T-helper 17 cell (primary cell): Measurements from ENCODE around the gene CCM2. TPM values are rescaled to one million over a fixed set of nuclear protein-coding genes. Genes with fewer than 3 reads are reported as not detected.
"Not testable (repeated sequence)": the region's sequence is repeated elsewhere in the genome, so short reads cannot be mapped to it uniquely, and the experiment has no call there.

Experiments used
- ATAC-seq: fragments of 150-1000 bp; cut with Tn5 transposase; 2 replicates; pipeline ENCODE4 v1.10.0; 2021; ENCODE audit warnings: mild to moderate bottlenecking, moderate library complexity
- DNase-seq, 3 donors: peaks; one replicate each; pipeline versions ENCODE4 v3.0.0 to v3.0.0-alpha.2; 2020 to 2021
- H3K9me3 ChIP-seq: one replicate; pipeline ENCODE4 v1.7.0; 2013; ENCODE audit warnings: low read length, mild to moderate bottlenecking; ENCODE audit not compliant: control insufficient read depth, poor library complexity, severe bottlenecking
- H3K27ac Mint-ChIP-seq: one replicate; pipeline ENCODE4 v1.8.0; 2022; ENCODE audit warnings: mild to moderate bottlenecking, moderate library complexity, mixed read lengths
- H3K27me3 Mint-ChIP-seq: one replicate; pipeline ENCODE4 v1.8.0; 2022; ENCODE audit warnings: mixed read lengths
- H3K36me3 Mint-ChIP-seq: one replicate; pipeline ENCODE4 v1.8.0; 2022; ENCODE audit warnings: low read depth, mixed read lengths
- H3K4me1 Mint-ChIP-seq: one replicate; pipeline ENCODE4 v1.8.0; 2022; ENCODE audit warnings: mild to moderate bottlenecking, mixed read lengths
- H3K4me3 Mint-ChIP-seq: one replicate; pipeline ENCODE4 v1.8.0; 2022; ENCODE audit warnings: mild to moderate bottlenecking, moderate library complexity, mixed read lengths
- total RNA-seq, 4 donors: library from RNA in 2 of 4; stranded (reverse) in 2 of 4; gene quantifications; one replicate each; pipeline ENCODE4 v1.2.3 and lab custom pipeline; 2022 to 2026

The CCM2 gene
- total RNA-seq, 2 donors from 2014 or later, result 77.4 to 83.0 TPM

DNA sequence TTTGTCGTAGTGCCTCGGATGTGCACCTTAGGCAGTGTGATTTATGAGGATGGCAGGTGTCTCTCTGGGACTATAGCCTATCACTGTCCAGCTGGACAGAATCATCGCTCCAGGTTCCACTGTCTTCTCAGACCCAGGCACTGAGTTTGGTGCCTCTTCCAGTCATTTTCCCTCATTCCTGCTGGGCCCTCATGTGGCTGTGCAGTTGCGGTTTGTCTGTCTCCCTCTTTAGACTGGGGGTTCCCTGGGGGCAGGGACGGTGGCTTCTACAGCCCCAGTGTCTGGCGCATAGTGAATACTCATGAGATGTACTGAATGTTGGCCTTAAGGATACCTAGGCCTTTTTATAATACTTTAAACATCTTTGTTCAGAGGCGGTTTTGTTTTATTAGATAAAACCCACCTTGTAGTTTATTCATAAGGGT lies 28.9 kb downstream of the CCM2 start:
- no peaks in the 10 kb centered on the region for H3K9me3 ChIP-seq
- peaks cover 55% of the 10 kb centered on the region for H3K4me1 Mint-ChIP-seq
- H3K27ac Mint-ChIP-seq, result peak overlapping the region; percentile 95
- H3K36me3 Mint-ChIP-seq, result peaks cover 3% of the 10 kb centered on the region
- DNase-seq (no peak), ATAC-seq (no peak)
- peak overlapping the region; percentile 94 for H3K4me3 Mint-ChIP-seq
- no peaks in the 10 kb centered on the region for H3K27me3 Mint-ChIP-seq

DNA sequence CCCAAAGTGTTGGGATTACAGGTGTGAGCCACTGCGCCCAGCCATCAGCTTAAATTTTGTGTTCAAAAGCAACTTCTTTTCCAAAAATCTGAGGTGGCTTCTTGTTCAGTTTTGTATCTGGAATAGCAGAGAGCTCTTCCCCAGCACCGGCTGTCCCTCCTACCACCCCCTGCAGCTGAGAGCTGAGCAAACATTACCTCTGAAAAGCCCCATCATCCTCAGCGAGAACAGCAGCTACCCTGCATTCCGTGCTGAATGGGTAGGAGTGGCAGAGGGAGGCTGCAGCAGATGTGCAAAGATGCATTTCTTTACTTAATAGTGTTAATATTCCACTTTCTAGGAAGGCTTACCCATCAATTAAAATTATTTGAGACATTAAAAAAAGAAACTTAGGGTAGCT lies 31.8 kb downstream of the CCM2 start:
- Mint-ChIP-seq H3K4me3 (peak overlapping the region; percentile 75), H3K27me3 (no peaks in the 10 kb centered on the region), H3K4me1 (peaks cover 55% of the 10 kb centered on the region), H3K27ac (peak overlapping the region; percentile 86), H3K36me3 (peaks cover 8% of the 10 kb centered on the region)
- DNase-seq (no peak), ATAC-seq (no peak)
- H3K9me3 ChIP-seq, result no peaks in the 10 kb centered on the region

DNA sequence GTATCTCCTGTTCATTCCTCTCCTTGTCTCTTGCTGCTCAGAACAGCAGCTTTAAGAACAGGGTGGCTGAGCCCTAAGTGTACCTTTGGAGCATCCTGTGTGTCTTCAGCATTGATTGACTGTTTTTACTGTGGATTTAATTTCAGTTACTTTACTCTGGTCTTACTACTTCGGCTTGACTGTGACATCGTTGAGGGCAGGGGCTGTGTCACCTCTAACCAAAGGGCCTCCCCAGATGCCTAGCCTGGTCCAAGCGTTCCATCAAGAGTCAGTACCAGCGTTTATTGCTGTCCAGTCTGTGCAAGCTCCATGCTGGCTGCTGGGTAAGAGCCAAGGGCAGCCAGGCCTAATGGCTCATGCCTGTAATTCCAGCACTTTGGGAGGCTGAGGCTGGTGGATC lies 32.4 kb downstream of the CCM2 start:
- no peaks in the 10 kb centered on the region for H3K9me3 ChIP-seq
- no peak for DNase-seq
- Mint-ChIP-seq H3K27me3 (no peaks in the 10 kb centered on the region), H3K4me1 (peaks cover 53% of the 10 kb centered on the region), H3K27ac (peak overlapping the region; percentile 86), H3K36me3 (peaks cover 7% of the 10 kb centered on the region), H3K4me3 (peak overlapping the region; percentile 75)
- no peak for ATAC-seq

DNA sequence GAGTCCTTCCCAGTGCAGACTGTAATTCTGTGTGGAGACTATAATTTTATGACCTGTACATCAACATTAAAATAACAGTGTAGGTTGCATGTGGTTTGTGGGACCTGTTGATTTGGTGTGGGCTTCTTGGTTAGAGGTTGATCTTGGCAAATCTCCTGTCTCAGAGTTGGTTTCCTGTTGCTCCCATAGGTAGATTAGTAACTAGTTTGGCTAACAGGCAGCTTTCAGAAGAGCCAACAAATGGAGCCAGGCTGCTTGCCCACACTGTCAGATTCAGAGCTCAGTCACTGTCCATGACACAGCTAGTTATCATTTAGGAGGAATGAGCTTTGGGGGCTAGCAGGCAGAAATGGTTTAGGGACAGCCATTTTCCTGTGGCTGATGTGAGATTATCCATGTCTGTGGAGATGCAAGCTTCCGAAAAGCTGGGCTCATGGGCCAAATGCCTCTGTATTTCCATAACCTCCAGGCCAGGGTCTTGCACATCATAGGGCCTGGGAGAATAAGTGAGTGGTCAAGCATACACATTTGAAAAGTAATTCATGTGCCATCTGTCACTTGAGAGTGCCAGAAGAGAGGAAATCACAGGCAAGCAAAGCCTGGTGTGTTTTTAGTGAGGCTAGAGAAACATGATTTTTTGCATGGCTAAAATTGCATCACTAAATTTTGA lies 33.4 kb downstream of the CCM2 start:
- no peak for DNase-seq
- no peaks in the 10 kb centered on the region for H3K9me3 ChIP-seq
- peaks cover 5% of the 10 kb centered on the region for H3K36me3 Mint-ChIP-seq
- peak overlapping the region; percentile 86 for H3K27ac Mint-ChIP-seq
- H3K4me3 Mint-ChIP-seq, result peak overlapping the region; percentile 75
- peaks cover 57% of the 10 kb centered on the region for H3K4me1 Mint-ChIP-seq
- no peaks in the 10 kb centered on the region for H3K27me3 Mint-ChIP-seq
- ATAC-seq, result peak; percentile 46

DNA sequence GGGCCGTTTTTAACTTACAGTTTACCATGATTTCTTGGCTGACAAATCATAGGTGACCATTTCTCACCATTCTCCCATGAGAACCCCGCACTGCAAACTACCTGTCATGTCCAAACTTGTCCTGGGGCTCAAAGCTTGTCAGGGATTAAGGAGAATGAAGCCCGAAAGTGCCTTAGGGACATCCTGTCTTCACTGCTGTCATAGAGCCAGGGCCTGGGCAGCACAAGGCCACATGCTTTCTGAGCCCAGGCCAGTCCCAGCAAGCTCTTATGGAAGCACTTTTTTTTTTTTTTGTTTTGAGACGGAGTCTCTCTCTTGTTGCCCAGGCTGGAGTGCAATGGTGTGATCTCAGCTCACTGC lies 33.9 kb downstream of the CCM2 start:
- DNase-seq (no peak), ATAC-seq (no peak)
- no peaks in the 10 kb centered on the region for H3K9me3 ChIP-seq
- Mint-ChIP-seq H3K27ac (no peak overlapping the region), H3K36me3 (peaks cover 5% of the 10 kb centered on the region), H3K4me3 (peak overlapping the region; percentile 75), H3K27me3 (no peaks in the 10 kb centered on the region), H3K4me1 (peaks cover 58% of the 10 kb centered on the region)

DNA sequence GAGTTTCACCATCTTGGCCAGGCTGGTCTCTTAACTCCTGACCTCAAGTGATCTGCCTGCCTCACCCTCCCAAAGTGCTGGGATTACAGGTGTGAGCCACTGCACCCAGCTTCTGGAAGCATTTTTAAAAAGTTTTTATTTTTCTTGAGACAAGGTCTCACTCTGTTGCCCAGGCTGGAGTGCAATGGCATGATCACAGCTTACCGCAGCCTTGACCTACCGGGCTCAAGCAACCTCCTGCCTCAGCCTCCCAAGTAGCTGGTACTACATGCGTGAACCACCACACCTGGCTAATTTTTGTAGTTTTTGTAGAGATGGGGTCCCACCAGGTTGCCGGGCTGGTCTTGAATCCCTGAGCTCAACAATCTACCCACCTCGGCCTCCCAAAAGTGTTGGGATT lies 34.7 kb downstream of the CCM2 start:
- peak overlapping the region; percentile 96 for H3K27ac Mint-ChIP-seq
- H3K36me3 Mint-ChIP-seq, H3K27me3 Mint-ChIP-seq, H3K9me3 ChIP-seq, ATAC-seq, DNase-seq: not testable (repeated sequence)
- peak overlapping the region; percentile 25 for H3K4me3 Mint-ChIP-seq
- H3K4me1 Mint-ChIP-seq, result peaks cover 56% of the 10 kb centered on the region

DNA sequence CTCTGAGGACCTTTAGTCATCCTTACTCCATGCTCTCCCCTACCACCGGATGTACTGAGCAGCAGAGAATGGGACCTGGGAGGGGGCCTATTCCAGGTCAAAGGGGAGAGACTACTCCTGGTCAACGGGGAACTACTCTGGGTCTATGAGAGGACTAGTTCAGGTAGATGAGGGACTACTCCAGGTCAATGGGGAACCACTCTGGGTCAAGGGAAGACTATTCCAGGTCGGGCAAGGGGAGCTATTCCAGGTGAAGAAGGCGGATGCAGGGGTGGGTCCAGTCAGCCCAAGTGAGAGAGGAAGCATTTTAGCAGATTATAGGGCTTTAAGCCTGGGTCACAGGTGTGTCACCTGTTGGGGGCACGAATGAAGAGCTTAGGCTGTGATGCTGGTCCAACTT lies 35.4 kb downstream of the CCM2 start:
- ATAC-seq (peak; percentile 5), DNase-seq (no peak)
- Mint-ChIP-seq H3K36me3 (peaks cover 8% of the 10 kb centered on the region), H3K4me3 (peak overlapping the region; percentile 95), H3K27me3 (no peaks in the 10 kb centered on the region), H3K27ac (peak overlapping the region; percentile 96), H3K4me1 (peaks cover 55% of the 10 kb centered on the region)
- H3K9me3 ChIP-seq, result no peaks in the 10 kb centered on the region

DNA sequence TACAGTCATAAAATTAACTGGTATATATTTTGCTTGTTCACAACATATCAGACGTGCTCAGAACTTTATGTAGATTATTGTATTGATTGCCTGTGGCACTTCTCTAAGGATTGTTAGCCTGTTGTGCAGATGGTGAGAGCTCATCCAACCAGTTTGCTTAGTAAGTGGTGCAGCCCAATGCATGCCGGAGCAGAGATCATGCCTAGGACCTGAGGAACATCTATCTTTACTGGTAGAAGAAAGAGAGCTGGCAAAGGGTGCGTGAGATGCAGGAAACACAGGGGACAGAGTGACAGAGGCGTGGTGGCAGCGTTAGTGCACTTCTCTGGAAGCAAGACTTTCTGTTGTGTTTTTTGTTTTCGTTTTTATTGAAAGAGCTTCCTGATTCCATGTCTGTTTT lies 35.9 kb downstream of the CCM2 start:
- no peaks in the 10 kb centered on the region for H3K9me3 ChIP-seq
- Mint-ChIP-seq H3K4me3 (peak overlapping the region; percentile 95), H3K27ac (peak overlapping the region; percentile 96), H3K36me3 (peaks cover 8% of the 10 kb centered on the region), H3K27me3 (no peaks in the 10 kb centered on the region), H3K4me1 (peaks cover 58% of the 10 kb centered on the region)
- DNase-seq, result no peak
- ATAC-seq, result peak; percentile 47

DNA sequence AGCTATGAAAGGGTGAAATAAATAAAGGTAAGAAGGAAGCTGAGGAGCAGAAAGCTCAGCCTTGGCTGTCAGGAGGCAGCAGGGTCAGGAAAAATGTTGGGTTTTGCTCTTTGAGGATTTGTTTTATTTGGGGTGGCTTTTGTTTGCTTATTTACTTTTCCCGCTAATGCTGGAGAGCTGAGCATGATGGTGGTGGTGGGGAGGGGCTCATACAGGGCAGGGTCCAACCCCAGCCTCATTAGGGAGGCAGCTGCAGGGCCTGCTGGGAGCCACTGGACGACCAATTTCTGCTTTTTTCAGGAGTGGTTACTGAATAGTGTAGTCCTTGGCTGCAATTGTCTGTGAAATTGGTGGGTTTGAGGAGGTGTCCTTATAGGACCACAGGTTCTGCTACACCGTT lies 36.3 kb downstream of the CCM2 start:
- H3K36me3 Mint-ChIP-seq, result peaks cover 8% of the 10 kb centered on the region
- ATAC-seq, result peak; percentile 12

DNA sequence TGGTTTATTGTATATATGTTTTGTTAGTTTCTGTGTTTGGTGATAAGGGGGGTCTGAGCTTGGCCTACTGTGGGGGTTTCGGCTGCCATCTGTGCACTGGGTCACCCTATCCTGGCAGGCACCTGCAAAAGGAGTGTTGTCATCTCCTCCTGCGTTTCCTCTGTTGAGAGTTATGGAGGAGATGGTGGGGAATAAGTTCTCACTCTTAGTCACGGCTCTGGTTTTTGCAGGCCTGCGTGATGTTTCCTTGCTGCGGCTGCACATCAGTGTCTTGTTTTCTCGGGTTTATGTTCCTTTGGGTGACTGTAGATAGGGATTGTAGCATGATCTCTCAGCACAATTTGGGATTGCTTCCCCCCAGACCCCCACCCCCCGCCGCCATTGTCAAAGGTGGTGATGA lies 36.8 kb downstream of the CCM2 start:
- peak; percentile 48 for ATAC-seq
- peaks cover 8% of the 10 kb centered on the region for H3K36me3 Mint-ChIP-seq

More for the DNA sequence above, 36.3 kb downstream of the CCM2 start:
- H3K4me3 Mint-ChIP-seq, result peak overlapping the region; percentile 95
- no peaks in the 10 kb centered on the region for H3K27me3 Mint-ChIP-seq
- no peak for DNase-seq
- peak overlapping the region; percentile 96 for H3K27ac Mint-ChIP-seq
- peaks cover 59% of the 10 kb centered on the region for H3K4me1 Mint-ChIP-seq
- H3K9me3 ChIP-seq, result no peaks in the 10 kb centered on the region

DNA sequence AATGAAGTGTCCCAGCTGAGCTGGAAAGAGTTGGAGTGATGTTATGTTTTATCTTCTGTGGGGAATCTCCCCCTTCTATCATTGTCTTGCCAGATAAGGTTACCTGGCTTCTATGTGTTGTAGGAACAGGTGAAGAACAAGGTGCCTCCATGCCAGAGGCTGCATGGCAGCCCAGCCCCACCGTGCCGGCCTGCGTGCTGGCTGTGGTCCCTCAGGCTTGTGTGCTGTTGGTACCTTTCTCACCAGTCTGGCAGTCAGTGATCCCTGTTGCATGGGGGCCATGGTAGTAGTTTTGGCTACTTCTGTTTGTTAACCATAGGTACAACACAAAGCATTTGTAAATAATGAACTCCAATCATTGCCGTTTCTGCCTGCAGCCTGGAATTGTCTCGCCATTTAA lies 37.9 kb downstream of the CCM2 start:
- peak overlapping the region; percentile 96 for H3K27ac Mint-ChIP-seq
- ATAC-seq (no peak), DNase-seq (no peak)
- H3K9me3 ChIP-seq, result no peaks in the 10 kb centered on the region
- H3K4me3 Mint-ChIP-seq, result peak overlapping the region; percentile 52
- H3K4me1 Mint-ChIP-seq, result peaks cover 54% of the 10 kb centered on the region
- H3K36me3 Mint-ChIP-seq, result peaks cover 9% of the 10 kb centered on the region
- H3K27me3 Mint-ChIP-seq, result no peaks in the 10 kb centered on the region

More for the DNA sequence above, 36.8 kb downstream of the CCM2 start:
- peak overlapping the region; percentile 95 for H3K4me3 Mint-ChIP-seq
- peak overlapping the region; percentile 96 for H3K27ac Mint-ChIP-seq
- H3K9me3 ChIP-seq, result no peaks in the 10 kb centered on the region
- no peaks in the 10 kb centered on the region for H3K27me3 Mint-ChIP-seq
- H3K4me1 Mint-ChIP-seq, result peaks cover 57% of the 10 kb centered on the region
- DNase-seq, result no peak

DNA sequence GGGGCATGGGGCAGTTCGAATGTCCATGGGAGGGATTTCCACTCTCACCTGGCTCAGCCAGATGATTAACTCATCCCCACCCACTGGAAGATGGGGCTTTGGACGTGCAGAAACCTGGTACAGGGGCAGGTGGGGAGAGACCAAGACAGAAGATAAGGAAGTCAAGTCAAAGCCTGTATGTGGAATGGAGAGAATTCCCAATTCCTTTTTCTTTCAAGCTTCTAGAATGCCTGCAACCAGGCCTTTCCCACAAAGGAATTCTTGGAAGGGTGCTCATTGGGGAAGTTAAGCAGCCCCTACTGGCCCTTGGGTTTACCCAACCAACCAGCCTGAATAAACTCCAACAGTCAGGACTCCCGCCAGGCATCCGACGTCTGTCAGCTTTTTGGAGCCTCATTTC lies 39.1 kb downstream of the CCM2 start:
- Mint-ChIP-seq H3K27ac (peak overlapping the region; percentile 96), H3K4me3 (no peak overlapping the region), H3K27me3 (no peaks in the 10 kb centered on the region), H3K36me3 (peaks cover 13% of the 10 kb centered on the region), H3K4me1 (peaks cover 51% of the 10 kb centered on the region)
- ATAC-seq (no peak), DNase-seq (no peak)
- H3K9me3 ChIP-seq, result no peaks in the 10 kb centered on the region

DNA sequence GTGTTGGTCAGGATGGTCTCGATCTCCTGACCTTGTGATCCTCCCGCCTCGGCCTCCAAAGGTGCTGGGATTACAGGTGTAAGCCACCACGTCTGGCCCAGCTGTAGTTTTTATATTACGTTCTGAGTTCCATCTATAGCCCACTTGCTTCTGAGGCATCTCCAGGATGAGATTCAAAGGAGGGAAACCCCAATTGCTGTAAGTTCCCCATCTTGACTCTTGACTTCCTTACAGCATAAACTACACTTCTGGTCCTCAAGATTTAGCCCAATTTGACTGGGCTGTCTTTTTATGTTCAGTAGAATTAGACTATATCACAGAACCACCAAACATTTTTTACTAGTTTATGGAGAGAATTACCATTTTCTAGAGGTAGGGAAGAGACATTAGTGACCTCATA lies 44.3 kb downstream of the CCM2 start:
- Mint-ChIP-seq H3K4me3 (no peak overlapping the region), H3K36me3 (peaks cover 9% of the 10 kb centered on the region), H3K27ac (peak overlapping the region; percentile 68), H3K27me3 (no peaks in the 10 kb centered on the region), H3K4me1 (peaks cover 33% of the 10 kb centered on the region)
- no peak for DNase-seq
- no peak for ATAC-seq
- no peaks in the 10 kb centered on the region for H3K9me3 ChIP-seq

DNA sequence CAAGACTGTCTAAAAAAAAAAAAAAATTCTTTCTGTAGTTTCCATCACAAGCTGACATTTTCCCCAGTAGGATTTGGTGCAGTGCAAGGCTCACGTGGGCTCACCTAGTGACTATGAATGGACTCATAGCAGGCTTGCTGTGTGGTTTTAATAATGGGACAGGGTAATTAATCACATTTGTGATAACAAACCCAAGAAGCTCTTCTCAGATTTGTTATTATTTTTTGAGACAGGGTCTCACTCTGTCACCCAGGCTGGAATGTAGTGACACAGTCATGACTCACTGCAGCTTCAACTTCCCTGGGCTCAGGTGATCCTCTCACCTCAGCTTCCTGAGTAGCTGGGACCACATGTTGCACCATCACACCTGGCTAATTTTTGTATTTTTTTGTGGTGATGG lies 48.7 kb downstream of the CCM2 start:
- no peaks in the 10 kb centered on the region for H3K9me3 ChIP-seq
- Mint-ChIP-seq H3K27ac (peak overlapping the region; percentile 74), H3K4me1 (peaks cover 34% of the 10 kb centered on the region), H3K36me3 (peaks cover 9% of the 10 kb centered on the region), H3K27me3 (no peaks in the 10 kb centered on the region), H3K4me3 (no peak overlapping the region)
- ATAC-seq, result no peak
- DNase-seq, result no peak
